Ecto neural progenitor cell (in vitro differentiated cells): ENCODE results near the gene DNAJB11.
"Not testable (repeated sequence)": the region's sequence is repeated elsewhere in the genome, so short reads cannot be mapped to it uniquely, and the experiment has no call there.

ENCODE experiments used
- DNase-seq: peaks from one replicate; pipeline ENCODE4 v3.0.0-alpha.2; 2018; ENCODE audit warnings: low spot score

Gene DNAJB11

DNA sequence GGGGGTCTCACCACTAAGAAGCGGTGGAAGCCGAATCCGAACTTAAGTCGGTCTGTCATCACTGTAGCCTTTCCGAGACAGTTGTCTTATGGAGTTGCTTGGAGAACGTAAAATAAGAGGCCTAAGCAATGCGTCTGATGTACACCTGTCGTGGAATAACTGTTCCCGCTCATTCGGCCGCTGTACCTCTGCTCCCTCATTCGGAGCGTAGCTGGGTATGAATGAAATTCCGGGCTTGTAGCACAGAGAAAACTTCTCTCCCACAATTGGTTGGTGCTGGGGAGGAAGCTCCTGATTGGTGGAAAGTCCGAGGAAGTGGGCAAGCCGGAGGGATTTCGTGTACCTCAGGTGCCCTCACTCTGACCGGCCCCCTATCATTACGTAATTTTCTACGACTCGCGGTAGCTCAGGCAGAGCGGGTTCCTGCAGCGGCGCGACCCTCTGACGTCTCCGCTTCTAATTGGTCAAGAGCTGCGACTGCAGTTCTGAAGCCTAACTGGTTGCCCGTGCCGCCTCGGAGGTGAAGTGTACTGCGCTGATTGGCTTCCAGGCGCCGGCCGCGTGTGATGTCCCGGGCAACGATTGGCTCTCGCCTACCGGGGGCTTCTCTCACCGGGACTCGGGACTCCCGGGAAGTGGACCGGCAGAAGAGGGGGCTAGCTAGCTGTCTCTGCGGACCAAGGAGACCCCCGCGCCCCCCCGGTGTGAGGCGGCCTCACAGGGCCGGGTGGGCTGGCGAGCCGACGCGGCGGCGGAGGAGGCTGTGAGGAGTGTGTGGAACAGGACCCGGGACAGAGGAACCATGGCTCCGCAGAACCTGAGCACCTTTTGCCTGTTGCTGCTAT lies at the start of gene DNAJB11:
TSS of gene DNAJB11 (plus strand) at position 625 of the 845 bp plus-strand sequence. CDS start at position 803, 178 bp downstream.
- DNase-seq, result peak; percentile 99

DNA sequence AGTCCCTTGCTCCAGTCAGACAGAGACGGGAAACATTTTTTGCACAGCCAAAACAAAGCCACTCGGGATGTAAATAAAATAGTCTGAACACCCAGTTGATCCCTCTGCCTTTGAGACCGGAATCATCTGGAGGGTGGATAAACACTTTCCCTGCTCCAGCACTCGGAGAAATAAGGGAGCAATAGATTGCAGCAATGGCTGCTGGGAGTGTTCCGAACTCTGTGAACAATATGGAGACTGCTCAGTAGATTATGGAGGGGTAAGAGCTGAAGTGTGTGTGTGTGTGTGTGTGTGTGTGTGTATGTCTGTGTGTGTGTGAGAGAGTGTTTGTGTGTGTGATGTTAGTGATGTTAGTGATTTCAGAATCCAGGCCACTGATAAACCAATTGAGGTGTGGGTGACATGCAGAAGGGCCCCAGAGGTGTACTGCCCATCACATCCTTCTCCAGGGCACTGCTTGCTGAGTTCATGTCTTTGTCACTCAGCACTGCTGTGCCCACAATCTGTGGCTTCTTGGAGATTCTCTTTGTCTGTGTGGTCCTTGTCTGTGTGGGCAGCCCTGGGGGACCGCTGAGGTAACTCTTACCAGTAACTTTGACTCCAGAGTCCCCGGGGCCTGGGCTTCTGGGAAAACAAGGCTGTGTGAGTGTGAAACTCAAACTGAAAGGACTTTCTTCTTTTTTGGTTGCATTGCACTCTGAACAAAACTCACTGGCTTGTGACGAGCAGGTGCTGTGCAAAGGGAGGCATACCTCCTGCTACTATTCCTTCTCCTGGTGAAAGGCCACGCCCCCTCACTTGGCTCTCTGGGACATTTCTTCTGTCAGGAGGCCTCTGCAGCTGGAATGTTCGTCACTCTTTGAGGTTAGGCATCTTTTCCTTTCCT lies 49.3 kb upstream of the DNAJB11 start:
- no peak for DNase-seq

DNA sequence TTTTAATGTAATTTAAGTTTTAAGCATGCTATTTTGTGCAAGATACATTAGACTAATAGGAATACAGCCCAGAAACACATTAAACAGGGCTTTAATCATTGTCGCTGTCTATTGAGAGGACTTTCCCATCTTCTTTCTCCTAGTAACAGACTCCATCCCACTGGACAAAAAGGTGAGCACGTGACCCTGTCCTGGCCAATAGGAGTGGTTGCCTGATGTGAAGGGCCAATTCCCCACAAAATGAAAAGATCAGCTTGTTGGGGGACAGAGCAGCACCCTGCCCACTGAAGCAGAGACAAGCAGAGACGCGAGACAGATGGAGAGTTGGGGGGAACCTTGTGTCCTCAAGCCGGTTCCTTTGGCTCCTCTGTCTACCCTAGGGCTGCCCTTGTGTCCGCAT lies 47.5 kb upstream of the DNAJB11 start:
- DNase-seq, result no peak

DNA sequence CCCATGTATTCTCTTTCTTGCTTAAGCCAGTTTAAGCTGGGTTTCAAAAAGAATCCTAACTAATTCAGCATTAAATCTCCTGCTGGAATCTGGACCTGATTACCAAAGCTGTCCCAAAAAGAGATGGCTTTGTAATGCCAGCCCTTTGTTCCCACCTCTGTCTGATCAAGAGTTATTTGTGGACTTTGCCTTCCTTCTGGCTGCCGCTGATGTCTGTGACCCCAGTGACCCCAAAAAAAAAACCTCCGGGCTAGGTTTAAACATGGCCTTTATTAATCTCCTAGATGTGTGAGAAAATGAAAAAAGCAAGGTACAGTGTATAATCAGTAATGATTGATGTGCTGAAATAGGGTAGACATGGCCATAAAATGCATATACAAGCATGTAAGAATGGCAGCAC lies 47.1 kb upstream of the DNAJB11 start:
- no peak for DNase-seq

DNA sequence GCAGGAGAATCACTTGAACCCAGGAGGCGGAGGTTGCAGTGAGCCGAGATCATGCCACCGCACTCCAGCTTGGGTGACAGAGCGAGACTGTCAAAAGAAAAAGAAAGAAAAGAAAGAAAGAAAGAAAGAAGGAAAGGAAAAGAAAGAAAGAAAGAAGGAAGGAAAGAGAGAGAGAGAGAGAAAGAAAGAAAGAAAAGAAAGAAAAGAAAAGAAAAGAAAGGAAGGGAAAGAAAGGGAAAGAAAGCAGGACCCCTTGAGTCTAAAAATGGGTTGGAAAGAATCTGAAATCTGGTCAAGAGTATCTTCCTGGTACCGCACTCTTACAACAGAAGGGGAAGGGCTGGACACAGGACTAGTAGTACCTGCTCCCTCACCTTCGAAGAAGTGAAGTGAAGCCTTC lies 45.9 kb upstream of the DNAJB11 start:
- no peak for DNase-seq

DNA sequence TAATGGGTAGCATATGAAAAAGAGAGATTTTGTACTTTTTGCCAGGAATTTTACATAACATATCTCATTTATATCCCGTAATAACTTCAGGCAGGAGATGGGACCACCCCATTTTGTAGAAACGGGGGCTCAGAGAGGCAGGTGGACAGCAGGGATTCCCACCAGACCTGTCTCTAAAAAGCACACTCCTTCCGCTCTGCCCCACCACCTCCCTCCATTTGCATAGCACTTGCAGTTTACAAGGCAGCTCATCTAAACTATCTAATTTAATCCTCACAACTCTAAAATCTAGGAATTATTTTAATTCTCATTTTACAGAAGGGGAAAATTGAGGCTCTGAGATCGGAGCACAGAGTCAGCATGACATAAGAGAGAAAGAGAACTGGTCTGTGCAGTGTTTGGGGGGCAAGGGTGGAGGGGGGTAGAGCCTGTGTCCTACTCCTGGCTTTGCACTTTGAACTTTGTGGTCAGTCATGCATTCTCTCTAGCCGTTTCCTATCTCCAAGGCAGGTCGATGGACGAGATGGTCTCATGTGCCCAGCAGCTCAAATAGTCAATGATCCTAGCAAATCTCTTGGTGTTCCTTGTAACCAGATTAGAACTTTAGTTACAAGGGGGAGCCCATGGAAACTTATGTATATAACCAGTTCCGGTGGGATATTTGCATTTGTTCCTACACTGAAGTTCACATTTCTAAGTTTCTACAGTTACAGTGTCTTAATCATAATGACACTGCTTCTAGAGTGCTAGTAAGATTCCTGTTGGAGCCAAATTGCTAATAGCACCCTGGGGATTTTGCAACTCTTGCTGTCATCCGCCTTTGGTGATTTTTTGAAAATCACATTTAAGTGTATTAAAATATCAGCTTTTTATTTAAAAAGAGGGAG lies 44.9 kb upstream of the DNAJB11 start:
- DNase-seq, result no peak

DNA sequence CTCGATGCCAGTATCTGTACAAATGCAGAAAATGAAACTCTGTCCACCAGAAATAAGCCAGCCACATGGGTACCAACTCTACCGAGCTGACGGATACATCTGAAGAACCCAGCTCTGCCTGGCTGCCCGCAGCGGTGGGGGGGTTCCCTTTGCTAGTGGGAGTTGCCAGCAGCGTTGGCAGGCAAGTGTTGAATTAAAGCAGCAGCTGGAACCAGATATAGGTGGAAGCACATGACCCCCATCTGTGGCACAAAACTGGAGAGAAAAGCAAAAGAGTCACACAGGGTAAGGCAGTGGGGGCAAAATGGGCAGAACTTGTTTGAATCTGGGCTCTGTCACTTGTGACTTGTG lies 44.3 kb upstream of the DNAJB11 start:
- no peak for DNase-seq

DNA sequence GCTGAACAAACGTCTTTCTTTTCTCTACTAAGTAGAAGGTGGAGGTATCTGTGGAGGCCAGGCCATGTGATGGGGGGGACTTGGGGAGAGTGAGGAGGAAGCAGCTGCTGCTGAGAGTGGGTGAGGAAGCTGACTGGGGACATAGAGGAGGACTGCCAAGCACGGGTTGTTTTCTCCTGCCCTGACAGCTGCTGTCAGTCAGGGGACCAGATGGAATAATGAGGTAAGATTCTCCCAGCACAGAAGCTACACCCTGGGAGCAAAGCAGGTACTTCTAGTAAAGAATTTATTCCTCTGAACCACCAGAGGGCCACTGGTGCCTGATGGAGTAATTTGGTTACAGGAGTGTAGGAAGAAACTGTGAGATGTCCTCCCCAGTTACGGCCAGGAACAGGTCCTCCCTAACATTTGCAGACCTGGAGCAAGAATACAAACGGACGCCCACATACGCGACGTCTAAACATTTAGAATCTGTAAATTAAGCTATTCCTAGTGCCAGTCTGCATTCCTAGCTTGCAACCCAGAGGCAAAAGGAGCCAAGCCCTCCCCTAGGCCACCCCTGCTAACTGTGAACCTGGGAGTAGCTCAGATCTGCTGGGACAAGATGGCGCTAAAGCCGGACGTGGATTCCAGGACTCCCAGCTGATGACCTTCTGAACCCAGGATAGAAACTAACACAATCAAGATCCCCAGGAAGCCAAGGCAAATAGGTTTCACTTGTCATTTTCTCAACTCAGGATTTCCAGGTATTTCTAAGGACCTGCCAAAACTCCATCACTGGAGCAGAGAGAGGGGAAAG lies 41.1 kb upstream of the DNAJB11 start:
- DNase-seq, result no peak

DNA sequence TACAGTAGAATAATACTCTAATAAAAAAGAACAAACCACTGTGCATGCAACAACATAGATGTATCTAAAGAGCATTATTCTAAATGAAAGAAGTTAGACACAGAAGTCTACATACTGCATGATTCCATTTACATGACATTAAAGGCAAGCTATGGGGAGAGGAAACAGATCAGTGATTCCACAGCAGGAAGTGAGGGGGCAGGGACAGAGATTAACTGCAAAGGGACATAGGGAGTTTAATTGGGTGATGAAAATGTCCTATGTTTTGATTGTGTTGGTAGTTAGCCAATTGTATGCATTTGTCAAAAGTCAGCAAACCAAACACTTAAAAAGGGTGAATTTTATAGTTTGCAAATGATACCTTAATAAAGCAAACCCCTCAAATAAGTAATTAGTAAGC lies 40.1 kb upstream of the DNAJB11 start:
- DNase-seq, result no peak

DNA sequence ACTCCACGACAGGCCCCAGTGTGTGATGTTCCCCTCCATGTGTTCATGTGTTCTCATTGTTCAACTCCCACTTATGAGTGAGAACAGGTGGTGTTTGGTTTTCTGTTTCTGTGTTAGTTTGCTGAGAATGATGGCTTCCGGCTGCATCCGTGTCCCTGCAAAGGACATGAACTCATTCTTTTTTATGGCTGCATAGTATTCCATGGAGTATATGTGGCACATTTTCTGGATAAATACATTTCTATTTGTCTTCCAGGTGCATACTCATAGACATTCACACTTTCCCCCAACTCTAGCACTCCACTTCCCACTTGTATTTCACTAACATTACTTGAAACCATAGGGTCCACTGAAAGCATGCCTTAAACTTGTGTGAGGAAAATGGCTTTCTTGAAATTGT lies 38.8 kb upstream of the DNAJB11 start:
- not testable (repeated sequence) for DNase-seq

DNA sequence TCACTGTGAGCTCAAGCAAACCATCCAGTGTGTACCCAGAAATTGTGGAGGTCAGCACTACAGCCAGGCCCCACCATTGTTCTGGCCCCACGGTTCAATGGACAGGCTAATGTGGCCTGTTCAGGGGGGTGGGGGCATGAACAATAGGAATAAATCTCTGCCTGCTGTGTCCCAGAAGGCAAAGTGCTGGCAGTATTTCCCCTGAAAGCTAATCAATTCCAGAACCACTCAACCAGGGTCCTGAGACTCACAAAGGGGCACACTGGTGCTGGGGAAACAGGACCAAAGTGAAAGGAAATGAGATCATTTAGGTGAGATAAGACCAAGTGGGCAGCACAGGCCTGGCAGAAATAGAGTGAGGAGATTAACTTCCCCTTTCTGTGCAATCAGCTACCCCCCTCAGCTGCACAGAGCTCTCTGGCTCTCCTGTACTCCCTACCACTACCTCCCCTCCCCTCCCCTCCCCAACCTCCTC lies 37.9 kb upstream of the DNAJB11 start:
- DNase-seq, result peak; percentile 83

DNA sequence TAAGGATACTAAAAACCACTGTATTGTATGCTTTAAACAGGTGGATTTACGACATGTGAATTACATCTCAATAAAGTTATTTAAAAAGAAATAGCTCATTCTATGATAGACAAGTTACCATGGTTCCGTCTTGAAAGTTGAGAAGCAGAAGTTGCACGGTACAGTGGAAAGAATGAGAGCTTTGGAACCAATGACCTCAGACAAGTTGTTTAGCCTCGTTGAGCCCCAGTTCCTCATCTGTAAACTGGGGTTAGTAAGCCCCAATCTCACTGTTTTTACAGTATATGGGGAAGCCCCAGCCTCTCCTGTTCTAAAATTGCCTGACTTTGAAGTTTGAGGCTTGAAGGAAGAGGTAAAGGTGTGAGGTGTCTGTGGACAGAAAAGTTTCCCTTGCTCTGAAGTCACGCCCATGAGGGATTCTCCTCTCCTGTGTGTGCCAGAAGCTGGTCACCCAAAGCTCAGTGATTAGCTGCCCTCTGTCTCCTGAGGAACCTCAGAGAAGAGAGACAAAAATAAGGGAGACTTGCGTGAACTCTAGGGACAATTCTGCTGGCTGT lies 36.3 kb upstream of the DNAJB11 start:
- DNase-seq, result no peak

DNA sequence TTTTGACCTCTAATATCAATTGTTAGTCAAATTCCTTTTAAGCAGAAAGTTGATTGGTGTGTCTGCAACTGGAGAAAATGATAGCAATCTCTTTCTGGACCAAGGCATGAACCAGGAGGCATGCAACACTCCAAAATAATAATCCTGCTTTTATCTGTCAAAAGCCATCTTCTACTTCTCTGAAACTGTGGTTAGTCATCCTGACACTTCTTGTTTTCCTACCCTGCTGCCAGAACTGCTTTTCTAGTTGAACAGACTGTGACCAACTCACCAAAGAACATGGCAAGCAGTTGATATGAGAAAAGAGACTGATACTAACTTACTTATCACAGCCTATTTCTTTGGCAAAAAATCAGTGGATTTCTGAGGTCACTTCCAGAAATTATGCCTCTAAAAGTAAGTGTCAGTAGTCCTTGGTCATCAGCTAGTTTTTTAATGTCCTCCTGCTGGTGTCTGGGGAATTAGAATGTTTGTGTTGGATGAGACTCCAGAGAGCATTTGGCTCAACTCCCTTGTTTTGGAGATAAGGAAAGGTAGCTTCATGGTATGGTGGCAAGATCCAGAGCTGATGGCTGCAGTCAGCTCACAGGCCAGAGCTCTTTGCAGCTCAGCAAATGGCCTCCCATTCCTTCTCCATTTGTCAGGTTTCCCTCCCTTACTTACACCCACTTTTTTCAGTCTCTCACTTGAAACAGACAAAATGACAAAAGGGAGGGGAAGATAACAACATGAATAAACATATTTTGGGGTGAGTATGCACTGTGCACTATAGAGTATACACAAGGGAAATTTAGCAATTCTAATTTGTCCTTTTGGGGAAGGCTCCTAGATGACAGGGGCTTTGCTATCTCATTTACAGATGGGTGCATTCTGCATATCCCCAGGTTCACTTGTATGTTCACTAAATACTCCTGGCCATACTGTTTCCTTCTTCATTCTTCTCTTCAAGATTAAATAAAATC lies 33.4 kb upstream of the DNAJB11 start:
- DNase-seq, result no peak

DNA sequence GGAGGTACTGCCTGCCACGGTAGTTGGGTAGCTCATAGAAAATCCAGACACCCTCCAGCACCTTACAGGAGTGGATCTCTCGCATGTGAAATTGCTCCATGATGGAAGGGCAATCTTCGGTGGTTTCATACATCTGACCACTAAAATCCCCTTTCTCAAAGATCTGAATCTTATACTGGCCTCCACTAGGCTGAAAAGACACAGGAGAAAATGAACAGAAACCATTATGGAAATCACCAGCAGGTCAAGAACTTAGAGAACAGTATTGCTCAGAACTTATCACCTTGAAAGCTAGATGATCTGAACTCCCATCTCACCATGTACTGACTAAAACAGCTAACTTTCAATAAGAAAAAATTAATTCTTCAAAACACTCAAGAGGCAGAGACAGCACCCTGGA lies 31.7 kb upstream of the DNAJB11 start:
- DNase-seq, result no peak

DNA sequence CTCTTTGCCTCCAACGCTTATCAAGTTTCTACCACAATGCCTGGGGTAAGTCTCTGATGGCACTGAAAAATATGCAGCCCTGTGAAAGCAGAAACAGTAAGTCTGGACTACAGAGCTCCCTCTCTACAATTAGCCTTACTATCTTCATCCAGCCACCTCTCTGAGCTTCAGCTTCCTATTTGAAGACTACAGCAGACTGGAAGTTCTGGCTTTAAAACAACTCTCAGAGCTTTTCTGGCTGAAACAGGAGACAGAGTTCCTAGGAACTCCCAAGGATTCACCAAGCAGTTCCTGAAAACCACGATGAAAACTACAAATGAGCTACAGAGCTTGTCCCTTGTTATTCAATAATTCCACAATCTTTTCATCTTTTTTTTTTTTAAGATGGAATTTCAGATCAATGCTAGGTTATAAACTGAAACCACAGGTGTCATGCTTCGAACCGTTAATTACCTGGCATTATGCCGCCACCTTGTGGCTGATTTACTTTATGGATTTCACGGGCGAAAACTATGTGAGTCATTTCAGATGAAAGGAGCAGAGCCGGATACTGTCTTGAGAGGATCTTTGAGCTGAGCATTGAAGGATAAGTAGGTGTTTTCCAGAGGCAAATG lies 30.2 kb upstream of the DNAJB11 start:
- DNase-seq, result peak; percentile 70

DNA sequence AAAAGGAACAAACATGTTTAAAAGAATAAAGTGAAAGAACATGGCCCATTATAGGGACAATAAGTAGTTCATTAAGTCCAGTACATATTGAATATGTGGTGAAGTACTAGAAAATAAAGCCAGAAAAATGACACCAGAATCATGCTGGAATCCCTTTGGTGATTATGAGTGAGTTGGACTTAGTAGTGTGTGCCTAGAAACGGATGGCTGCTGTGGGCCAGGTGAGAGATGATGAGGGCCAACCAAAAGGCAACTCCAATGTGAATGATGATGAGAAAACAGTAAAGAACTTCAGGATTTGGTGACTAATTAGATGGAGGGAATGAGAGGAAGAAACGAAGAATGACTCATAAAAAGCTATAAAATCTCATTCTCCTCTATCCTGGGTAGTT lies 29.7 kb upstream of the DNAJB11 start:
- no peak for DNase-seq

DNA sequence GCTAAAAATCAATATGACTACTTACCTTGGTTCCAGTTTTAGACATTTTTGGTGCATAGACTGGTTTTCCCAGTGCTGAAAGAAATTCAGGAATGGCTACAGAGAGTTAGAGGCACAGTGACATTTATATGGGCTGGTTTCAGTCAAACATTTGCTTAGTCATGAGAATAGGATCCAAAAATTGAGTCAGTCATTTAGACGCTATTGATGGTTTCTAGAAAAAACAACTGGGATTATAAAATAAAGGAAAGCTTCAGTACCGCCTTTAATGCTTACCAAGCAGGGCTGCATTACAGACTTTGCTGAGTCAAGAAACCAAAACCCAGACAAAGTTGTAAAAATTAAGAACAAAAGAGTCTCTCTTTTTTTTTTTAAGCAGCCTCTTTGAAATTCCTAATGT lies 26.2 kb upstream of the DNAJB11 start, which contains the start of gene CRYGS:
TSS of gene CRYGS (minus strand) at position 100 of the 400 bp plus-strand sequence. CDS start at position 46, 54 bp downstream.
- no peak for DNase-seq

DNA sequence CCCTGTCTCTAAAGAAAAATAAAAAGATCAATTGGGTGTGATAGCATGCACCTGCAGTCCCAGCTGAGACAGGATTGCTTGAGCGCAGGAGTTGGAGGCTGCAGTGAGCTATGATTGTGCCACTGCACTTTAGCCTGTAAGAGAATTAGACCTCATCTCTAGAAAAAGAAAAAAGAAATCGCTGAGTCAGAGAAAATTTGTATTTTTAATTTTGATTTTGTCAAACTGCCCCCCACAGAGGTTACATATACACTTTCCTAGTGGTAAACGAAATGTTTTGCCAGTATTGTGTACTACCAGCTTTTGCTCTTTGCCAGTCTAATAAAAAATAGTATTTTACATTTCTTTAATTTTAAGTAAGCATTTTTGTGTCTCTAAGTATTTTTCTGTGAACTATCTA lies 21.0 kb upstream of the DNAJB11 start:
- DNase-seq, result no peak

DNA sequence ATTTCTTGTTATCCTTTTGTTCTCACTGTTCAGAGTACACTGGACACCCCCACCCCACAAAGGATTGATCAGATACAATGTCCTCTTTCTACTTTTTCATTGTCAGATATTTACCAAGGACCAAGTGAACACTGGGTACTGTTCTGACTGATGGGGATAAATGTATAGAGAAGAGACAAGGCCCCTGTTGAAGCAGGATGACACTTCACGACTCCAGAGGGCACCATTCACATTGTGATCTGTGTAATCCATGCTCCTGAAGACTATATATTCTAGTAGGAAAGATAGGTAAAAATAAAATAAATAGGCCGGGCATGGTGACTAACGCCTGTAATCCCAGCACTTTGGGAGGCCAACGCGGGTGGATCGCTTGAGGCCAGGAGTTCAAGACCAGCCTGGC lies 19.1 kb upstream of the DNAJB11 start:
- DNase-seq, result no peak
